Endothelial cell of umbilical vein (primary cell): ENCODE measurements around the gene CHAF1A. TPM values are rescaled to one million over a fixed set of nuclear protein-coding genes. Genes with fewer than 3 reads are reported as not detected.

Source experiments
- BruUV-seq: library from RNA; stranded (reverse); fragments of 400-500 nt; replicated peaks from 2 replicates; lab custom pipeline; 2021; lab: Mats Ljungman, UMichigan
- CTCF ChIA-PET: fragments of 300-600, 350-600 bp; sonication (Branson Sonifier 250); formaldehyde crosslinking; loops from one replicate; lab custom pipeline; 2021; ENCODE audit warnings: antibody characterized with exemption, inconsistent platforms; lab: Charles Lee
- POLR2A ChIA-PET: fragments of 300-600, 350-600 bp; sonication (Branson Sonifier 250); formaldehyde crosslinking; loops from one replicate; lab custom pipeline; 2021; ENCODE audit warnings: antibody characterized with exemption, inconsistent platforms; lab: Charles Lee
- DNase-seq: peaks from one replicate; pipeline ENCODE4 v3.0.0-alpha.2; 2011; ENCODE audit warnings: low read depth, low spot score
- FAIRE-seq: peaks from 2 replicates; lab custom pipeline; 2011; peaks lifted over from hg19 to GRCh38; lab: Jason Lieb, UNC
- H2AFZ ChIP-seq: 2 replicates; pipeline ENCODE4 v1.6.0; 2012; ENCODE audit warnings: low read depth, low read length, control low read depth, inconsistent platforms
- H3K27ac ChIP-seq: 2 replicates; pipeline ENCODE4 v1.5.1; 2011; ENCODE audit warnings: low read depth, mild to moderate bottlenecking, control low read depth, low read length, moderate library complexity; ENCODE audit not compliant: insufficient read depth
- H3K27me3 ChIP-seq, 2 experiments: 2 replicates each; pipeline versions ENCODE4 v1.6.0 to v1.6.1; 2011; ENCODE audit warnings: low read length in 2 of 2, mixed read lengths in 1 of 2; ENCODE audit not compliant: control insufficient read depth in 2 of 2, insufficient read depth in 2 of 2
- H3K36me3 ChIP-seq, 2 experiments: 2 replicates in 1 of 2; 3 replicates in 1 of 2; pipeline ENCODE4 v1.5.1; 2011; ENCODE audit warnings: low read length in 2 of 2, mild to moderate bottlenecking in 1 of 2, moderate library complexity in 1 of 2; ENCODE audit not compliant: control insufficient read depth in 2 of 2, insufficient read depth in 2 of 2; ENCODE audit errors: extremely low read depth in 1 of 2
- H3K4me1 ChIP-seq: 3 replicates; pipeline ENCODE4 v1.5.1; 2011; ENCODE audit warnings: mild to moderate bottlenecking, low read length; ENCODE audit not compliant: control insufficient read depth, insufficient read depth; ENCODE audit errors: extremely low read depth
- H3K4me2 ChIP-seq: 2 replicates; pipeline ENCODE4 v1.6.1; 2011; ENCODE audit warnings: low read length, control low read depth, mixed read lengths; ENCODE audit not compliant: insufficient read depth
- H3K4me3 ChIP-seq, 3 experiments: fragments of 200-600 bp in 1 of 3; sonication (generic), shearing (Covaris generic) in 1 of 3; replicated peaks in 1 of 3; 2 replicates each; pipeline ENCODE4 v1.5.1; 2011 to 2016; ENCODE audit warnings: control low read depth in 3 of 3, low read length in 3 of 3, mild to moderate bottlenecking in 2 of 3, inconsistent platforms in 1 of 3, low read depth in 1 of 3, moderate library complexity in 1 of 3; ENCODE audit not compliant: insufficient read depth in 1 of 3
- H3K79me2 ChIP-seq: 2 replicates; pipeline ENCODE4 v1.6.0; 2012; ENCODE audit warnings: low read length, inconsistent platforms; ENCODE audit not compliant: control insufficient read depth, insufficient read depth
- H3K9ac ChIP-seq: replicated peaks from 2 replicates; pipeline ENCODE3; 2011; ENCODE audit warnings: low read length, control low read depth; ENCODE audit not compliant: insufficient read depth; ENCODE audit errors: extremely low read depth
- H3K9me1 ChIP-seq: replicated peaks from 3 replicates; pipeline ENCODE4 v1.6.0; 2011; ENCODE audit warnings: mild to moderate bottlenecking, low read length; ENCODE audit not compliant: control insufficient read depth, insufficient read depth; ENCODE audit errors: extremely low read depth
- H3K9me3 ChIP-seq: replicated peaks from 2 replicates; pipeline ENCODE4 v1.5.1; 2012; ENCODE audit warnings: low read length, inconsistent platforms; ENCODE audit not compliant: control insufficient read depth, insufficient read depth
- H4K20me1 ChIP-seq: replicated peaks from 2 replicates; pipeline ENCODE3; 2011; ENCODE audit warnings: mild to moderate bottlenecking, low read length; ENCODE audit not compliant: control insufficient read depth, insufficient read depth; ENCODE audit errors: extremely low read depth
- CTCF ChIP-seq, 2 donors: IDR thresholded peaks; 1 replicate in 1 of 2; 2 replicates in 1 of 2; pipeline ENCODE4 v1.5.1; 2011; ENCODE audit warnings: low read length in 2 of 2, mild to moderate bottlenecking in 2 of 2, moderate library complexity in 2 of 2, control low read depth in 1 of 2, inconsistent platforms in 1 of 2, low read depth in 1 of 2; ENCODE audit not compliant: insufficient read depth in 1 of 2; ENCODE audit errors: extremely low read depth in 1 of 2
- EZH2 ChIP-seq: IDR thresholded peaks from 2 replicates; pipeline ENCODE4 v1.6.1; 2012; ENCODE audit warnings: borderline replicate concordance, low read depth, mild to moderate bottlenecking, moderate library complexity, low read length, inconsistent platforms; ENCODE audit not compliant: severe bottlenecking
- FOS ChIP-seq: IDR thresholded peaks from 2 replicates; pipeline ENCODE4 v1.6.1; 2011; ENCODE audit warnings: mild to moderate bottlenecking, low read length, moderate library complexity, borderline replicate concordance; ENCODE audit not compliant: insufficient read depth
- GATA2 ChIP-seq: IDR thresholded peaks from 2 replicates; pipeline ENCODE4 v1.7.0; 2011; ENCODE audit warnings: low read depth, mild to moderate bottlenecking, moderate library complexity, mixed read lengths, low read length; ENCODE audit not compliant: insufficient read length, insufficient read depth
- JUN ChIP-seq: IDR thresholded peaks from 2 replicates; pipeline ENCODE4 v1.6.1; 2011; ENCODE audit warnings: borderline replicate concordance, low read depth; ENCODE audit not compliant: insufficient read length, insufficient read depth
- MAX ChIP-seq: IDR thresholded peaks from 2 replicates; pipeline ENCODE4 v1.6.1; 2011; ENCODE audit not compliant: insufficient read depth, insufficient read length
- MYC ChIP-seq: IDR thresholded peaks from one replicate; pipeline ENCODE4 v1.6.1; 2011; ENCODE audit warnings: mild to moderate bottlenecking, low read depth, low read length
- POLR2A ChIP-seq: IDR thresholded peaks from 2 replicates; pipeline ENCODE4 v1.6.1; 2012; ENCODE audit warnings: low read depth, mild to moderate bottlenecking, control low read depth, low read length
- POLR2AphosphoS5 ChIP-seq: IDR thresholded peaks from 2 replicates; pipeline ENCODE4 v1.6.1; 2012; ENCODE audit warnings: low read depth, mild to moderate bottlenecking, control low read depth, low read length, moderate library complexity; ENCODE audit not compliant: insufficient read depth
- dilution Hi-C: fragments of 300-500 bp; cut with MboI; formaldehyde crosslinking; loops from one replicate; pipeline ENCODE4 v1.15.0; 2019; ENCODE audit warnings: low sequenced_read_pairs; ENCODE audit not compliant: extremely low pct_ligation_motif_present
- intact Hi-C: fragments of 100-400 bp; cut with micrococcal nuclease; formaldehyde crosslinking; loops from one replicate; pipeline ENCODE4 v1.10.0; 2022
- polyA plus RNA-seq, 4 experiments: library from polyadenylated mRNA; depleted of rRNA in 3 of 4; stranded (reverse) in 3 of 4; unstranded in 1 of 4; fragments of >200 nt; gene quantifications; 2 replicates each; pipeline versions ENCODE4 v1.2.1 to v1.2.3, GENCODE V29; 2011 to 2012; ENCODE audit warnings: missing spikeins in 1 of 4
- total RNA-seq: library from RNA; stranded (reverse); gene quantifications from 2 replicates; pipeline ENCODE4 v1.2.3, GENCODE V29; 2021

The CHAF1A gene
- total and polyA plus RNA-seq, 2 donors (not counting 3 experiments of a cell fraction or from before 2014, with no cell fraction given): 19.5 to 44.5 TPM

DNA sequence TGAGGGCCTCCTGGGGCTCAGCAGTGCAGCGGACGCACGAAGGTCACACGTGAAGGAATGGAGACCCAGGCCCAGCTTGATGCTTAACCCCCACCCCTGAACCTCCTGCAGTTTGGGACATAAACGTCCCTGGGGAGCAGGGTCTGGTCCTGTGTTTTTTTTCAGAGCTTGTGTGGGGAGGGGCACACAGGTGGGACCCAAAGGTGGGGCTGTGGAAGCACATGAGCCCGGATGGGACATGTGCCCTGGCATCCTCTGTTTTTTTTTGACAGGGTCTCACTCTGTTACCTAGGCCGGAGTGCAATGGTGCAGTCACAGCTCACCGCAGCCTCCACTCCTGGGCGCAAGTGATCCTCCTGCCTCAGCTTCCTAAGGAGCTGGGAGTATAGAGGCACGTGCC, 34.7 kb downstream of the CHAF1A start:
- intact Hi-C loops: no loop called here
- Histone ChIP-seq H3K27me3 (no peaks in the 10 kb centered on the region), H4K20me1 (no peaks in the 10 kb centered on the region), H3K4me3 (no peak overlapping the region), H3K9ac (no peak overlapping the region), H3K79me2 (no peaks in the 10 kb centered on the region), H2AFZ (no peak overlapping the region), H3K36me3 (peaks cover 5% of the 10 kb centered on the region in 2 experiments), H3K27ac (no peak overlapping the region), H3K9me1 (no peaks in the 10 kb centered on the region), H3K9me3 (no peaks in the 10 kb centered on the region), H3K4me2 (no peak overlapping the region), H3K4me1 (no peaks in the 10 kb centered on the region)
- DNase-seq: no peak
- CTCF ChIA-PET: no interaction called here
- TF ChIP-seq EZH2: no peak
- TF ChIP-seq JUN: no peak
- TF ChIP-seq MYC: no peak
- no peak for TF ChIP-seq MAX
- TF ChIP-seq FOS: no peak
- TF ChIP-seq CTCF (IDR thresholded peaks at IDR 0.05; ENCODE audit: extremely low read depth in 1 of 2, insufficient read depth in 1 of 2, low read depth in 1 of 2, low read length in 2 of 2): no peak
- TF ChIP-seq GATA2: no peak
- TF ChIP-seq POLR2AphosphoS5: no peak
- TF ChIP-seq POLR2A: no peak
- POLR2A ChIA-PET: no interaction called here
- no TSS peak for BruUV-seq
- FAIRE-seq: no peak
- dilution Hi-C loops: no loop called here
